HG02678 (cell line): ENCODE data around the gene ABCB8.

Source experiments
- ATAC-seq: cut with Tn5 transposase; IDR thresholded peaks from one replicate; pipeline ENCODE4 v1.9.1; 2021; ENCODE audit warnings: mild to moderate bottlenecking, moderate library complexity; ENCODE audit not compliant: unreplicated experiment

ABCB8 gene

GRCh38 chr7:151070574-151070960 is 42.3 kb downstream of the ABCB8 start:
- ATAC-seq: no peak

- no peak for ATAC-seq
Measured at GRCh38 chr7:151071032-151071866, 43.0 kb downstream of the ABCB8 start.

- ATAC-seq: no peak
Measured at GRCh38 chr7:151073990-151074389, 45.7 kb downstream of the ABCB8 start.

GRCh38 chr7:151074817-151075661 is 46.8 kb downstream of the ABCB8 start:
- ATAC-seq: no peak

GRCh38 chr7:151075662-151075971 is 47.4 kb downstream of the ABCB8 start:
- no peak for ATAC-seq

GRCh38 chr7:151075978-151076426 is 47.8 kb downstream of the ABCB8 start:
- ATAC-seq: no peak

GRCh38 chr7:151076863-151077704 is 48.8 kb downstream of the ABCB8 start:
- ATAC-seq: no peak

- no peak for ATAC-seq
Measured at GRCh38 chr7:151077705-151078232, 49.5 kb downstream of the ABCB8 start.

- ATAC-seq: no peak
Measured at GRCh38 chr7:151078233-151079040, 50.2 kb downstream of the ABCB8 start.

- no peak for ATAC-seq
Measured at GRCh38 chr7:151079199-151079910, 51.1 kb downstream of the ABCB8 start.

- peak; percentile 0 for ATAC-seq
Measured at GRCh38 chr7:151080067-151080521, 51.8 kb downstream of the ABCB8 start.

GRCh38 chr7:151080522-151081169 is 52.4 kb downstream of the ABCB8 start, which contains the start of gene FASTK:
Gene FASTK, minus strand, starts transcription at chr7:151080809. Its CDS starts 43 bp downstream, at chr7:151080766.
- peak; percentile 74 for ATAC-seq

GRCh38 chr7:151081170-151082101 is 53.2 kb downstream of the ABCB8 start:
- ATAC-seq: no peak

- ATAC-seq: no peak
Measured at GRCh38 chr7:151082141-151083070, 54.2 kb downstream of the ABCB8 start.

- peak; percentile 50 for ATAC-seq
Measured at GRCh38 chr7:151083071-151083823, 55.0 kb downstream of the ABCB8 start, which contains the start of gene TMUB1. Gene TMUB1, minus strand, starts transcription at chr7:151083493. Its CDS starts 930 bp downstream, at chr7:151082563.

GRCh38 chr7:151083824-151084160 is 55.5 kb downstream of the ABCB8 start:
- no peak for ATAC-seq
